A673 (cell line): ENCODE measurements around the gene PAX5.

Source experiments
- CTCF ChIP-seq: fragments of 300-800, 200-600 bp; sonication (generic); conservative IDR thresholded peaks from 2 replicates; pipeline ENCODE4 v1.5.1; 2017; ENCODE audit warnings: low read depth, mild to moderate bottlenecking, antibody characterized with exemption, low read length, moderate library complexity, mixed read lengths
- EZH2 ChIP-seq: fragments of 200-600 bp; sonication (generic); IDR thresholded peaks from 2 replicates; pipeline ENCODE4 v1.6.1; 2017; ENCODE audit warnings: borderline replicate concordance, low read depth, mild to moderate bottlenecking, mixed read lengths, antibody characterized with exemption, low read length; ENCODE audit not compliant: poor library complexity, severe bottlenecking

GRCh38 chr9:36956908-36957307 lies 77.2 kb downstream of the PAX5 start:
- TF ChIP-seq CTCF (no peak), EZH2 (no peak)
